Karpas-422 (cell line): Measurements from ENCODE around the gene NUCKS1. TPM values are rescaled to one million over a fixed set of nuclear protein-coding genes. Genes with fewer than 3 reads are reported as not detected.

Source experiments
- DNase-seq: peaks from one replicate; pipeline ENCODE4 v3.0.0-alpha.2; 2015
- H2AFZ ChIP-seq: fragments of 200-600 bp; sonication (generic); 2 replicates; pipeline ENCODE4 v1.6.1; 2014; ENCODE audit warnings: antibody characterized with exemption, low read length, mixed read lengths
- H3K27ac ChIP-seq: fragments of 200-600 bp; sonication (generic); 2 replicates; pipeline ENCODE4 v1.5.1; 2014; ENCODE audit warnings: mild to moderate bottlenecking, low read length, moderate library complexity
- H3K27me3 ChIP-seq: fragments of 200-600 bp; sonication (generic); 2 replicates; pipeline ENCODE4 v1.6.1; 2014; ENCODE audit warnings: low read length, mixed read lengths
- H3K36me3 ChIP-seq: fragments of 200-600 bp; sonication (generic); 2 replicates; pipeline ENCODE4 v1.6.1; 2014; ENCODE audit warnings: low read length, mixed read lengths; ENCODE audit not compliant: insufficient read depth
- H3K4me1 ChIP-seq: fragments of 200-600 bp; sonication (generic); 2 replicates; pipeline ENCODE4 v1.6.1; 2014; ENCODE audit warnings: mild to moderate bottlenecking, low read length, mixed read lengths
- H3K4me2 ChIP-seq: fragments of 200-600 bp; sonication (generic); 2 replicates; pipeline ENCODE4 v1.6.1; 2014; ENCODE audit warnings: low read length, low read depth, mild to moderate bottlenecking; ENCODE audit not compliant: poor library complexity, severe bottlenecking
- H3K4me3 ChIP-seq: fragments of 200-600 bp; sonication (generic); 2 replicates; pipeline ENCODE4 v1.5.1; 2014; ENCODE audit warnings: mild to moderate bottlenecking, antibody characterized with exemption, low read length, mixed read lengths
- H3K79me2 ChIP-seq: fragments of 200-600 bp; sonication (generic); 2 replicates; pipeline ENCODE4 v1.6.1; 2014; ENCODE audit warnings: mild to moderate bottlenecking, low read length, mixed read lengths
- H3K9ac ChIP-seq: fragments of 200-600 bp; sonication (generic); 2 replicates; pipeline ENCODE4 v1.6.0; 2014; ENCODE audit warnings: low read length
- H3K9me2 ChIP-seq: fragments of 200-600 bp; sonication (generic), shearing (Covaris generic); replicated peaks from 2 replicates; pipeline ENCODE4 v1.6.0; 2014; ENCODE audit warnings: mild to moderate bottlenecking, low read length, moderate library complexity; ENCODE audit not compliant: insufficient read depth
- H3K9me3 ChIP-seq: fragments of 300-700, 200-600 bp; sonication (generic); 2 replicates; pipeline ENCODE4 v1.6.1; 2014; ENCODE audit warnings: low read length, mixed read lengths
- H4K20me1 ChIP-seq: fragments of 200-600 bp; sonication (generic); 2 replicates; pipeline ENCODE4 v1.6.1; 2014; ENCODE audit warnings: mild to moderate bottlenecking, antibody characterized with exemption, low read length, low read depth; ENCODE audit not compliant: insufficient read depth
- total RNA-seq: library from RNA; depleted of rRNA; stranded (reverse); fragments of >200 nt; shearing (Covaris generic); gene quantifications from 2 replicates; pipeline ENCODE4 v1.2.3, GENCODE V29; 2014; ENCODE audit warnings: low replicate concordance

Gene NUCKS1
- total RNA-seq, 1 experiment from 2014 or later: 56.9 TPM

- H3K27me3 ChIP-seq: no peaks in the 10 kb centered on the region
- H3K4me1 ChIP-seq: peaks cover 8% of the 10 kb centered on the region
- no peaks in the 10 kb centered on the region for H3K9me2 ChIP-seq
- no peak overlapping the region for H3K27ac ChIP-seq
- H2AFZ ChIP-seq: no peak overlapping the region
- no peak for DNase-seq
- no peak overlapping the region for H3K4me3 ChIP-seq
- H3K36me3 ChIP-seq: no peaks in the 10 kb centered on the region
- no peak overlapping the region for H3K9ac ChIP-seq
- no peaks in the 10 kb centered on the region for H3K9me3 ChIP-seq
- H3K4me2 ChIP-seq: no peak overlapping the region
- no peaks in the 10 kb centered on the region for H4K20me1 ChIP-seq
- H3K79me2 ChIP-seq: no peaks in the 10 kb centered on the region
Observed at GRCh38 chr1:205787287-205787916, 37.4 kb upstream of the NUCKS1 start.

- no peak overlapping the region for H3K9ac ChIP-seq
- no peak overlapping the region for H3K4me3 ChIP-seq
- no peaks in the 10 kb centered on the region for H3K79me2 ChIP-seq
- no peaks in the 10 kb centered on the region for H3K9me2 ChIP-seq
- no peaks in the 10 kb centered on the region for H3K36me3 ChIP-seq
- no peak overlapping the region for H3K27ac ChIP-seq
- no peaks in the 10 kb centered on the region for H4K20me1 ChIP-seq
- H3K27me3 ChIP-seq: no peaks in the 10 kb centered on the region
- H3K9me3 ChIP-seq: no peaks in the 10 kb centered on the region
- no peak overlapping the region for H2AFZ ChIP-seq
- no peak overlapping the region for H3K4me2 ChIP-seq
- H3K4me1 ChIP-seq: no peaks in the 10 kb centered on the region
- no peak for DNase-seq
Observed at GRCh38 chr1:205786601-205787000, 36.6 kb upstream of the NUCKS1 start.

DNA sequence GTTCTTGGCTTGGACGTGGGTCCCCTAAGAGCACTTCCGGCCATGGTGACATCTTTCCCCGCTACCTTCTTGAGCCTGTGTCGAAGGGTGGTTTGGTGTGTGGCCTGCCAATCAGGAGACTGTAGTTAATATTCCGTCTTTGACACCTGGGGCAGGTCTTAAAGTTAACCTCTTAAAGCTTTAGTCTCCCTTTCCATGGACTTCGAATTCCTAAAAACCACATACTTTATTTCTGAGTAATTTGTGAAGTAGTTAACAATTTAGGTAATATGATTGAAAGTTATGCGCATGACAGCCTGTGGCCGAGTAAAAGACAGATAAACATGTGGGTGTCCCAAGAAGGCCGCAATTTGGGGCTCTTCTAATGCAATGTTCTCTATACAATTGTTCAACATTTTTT is 35.5 kb upstream of the NUCKS1 start:
- Histone ChIP-seq H2AFZ (no peak overlapping the region), H3K9me3 (no peaks in the 10 kb centered on the region)

DNA sequence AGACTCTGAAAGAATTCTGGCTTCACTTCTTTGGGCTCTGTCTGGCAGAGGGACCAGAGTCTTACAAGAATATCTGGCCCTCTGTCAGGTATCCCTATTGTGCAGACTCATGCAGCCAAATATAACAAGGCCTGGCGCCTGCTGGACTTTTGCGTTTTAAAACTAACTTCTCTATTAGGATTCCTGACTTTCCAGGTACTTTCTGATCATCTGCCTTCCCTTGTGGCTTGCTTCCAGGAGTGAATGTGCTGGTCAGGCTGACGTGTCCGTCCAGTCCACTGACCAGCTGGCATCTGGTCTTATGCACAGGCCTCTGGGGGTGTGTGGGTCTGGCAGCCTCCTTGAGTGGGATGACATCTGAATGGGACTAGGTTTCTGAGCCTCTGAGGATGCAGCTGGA is 33.9 kb upstream of the NUCKS1 start:
- no peak overlapping the region for H3K27ac ChIP-seq
- H3K79me2 ChIP-seq: no peaks in the 10 kb centered on the region
- H3K9me2 ChIP-seq: no peaks in the 10 kb centered on the region
- no peak overlapping the region for H3K4me3 ChIP-seq
- H3K9ac ChIP-seq: no peak overlapping the region
- no peaks in the 10 kb centered on the region for H3K4me1 ChIP-seq
- no peaks in the 10 kb centered on the region for H4K20me1 ChIP-seq
- H3K27me3 ChIP-seq: no peaks in the 10 kb centered on the region
- no peak for DNase-seq
- H3K9me3 ChIP-seq: no peaks in the 10 kb centered on the region
- H2AFZ ChIP-seq: no peak overlapping the region
- no peaks in the 10 kb centered on the region for H3K36me3 ChIP-seq
- no peak overlapping the region for H3K4me2 ChIP-seq

More for the DNA sequence above, 35.5 kb upstream of the NUCKS1 start:
- H3K27ac ChIP-seq: no peak overlapping the region
- no peak overlapping the region for H3K4me2 ChIP-seq
- H4K20me1 ChIP-seq: no peaks in the 10 kb centered on the region
- H3K4me3 ChIP-seq: no peak overlapping the region
- H3K36me3 ChIP-seq: no peaks in the 10 kb centered on the region
- no peak for DNase-seq
- no peaks in the 10 kb centered on the region for H3K4me1 ChIP-seq
- no peak overlapping the region for H3K9ac ChIP-seq
- H3K9me2 ChIP-seq: no peaks in the 10 kb centered on the region
- H3K27me3 ChIP-seq: no peaks in the 10 kb centered on the region
- no peaks in the 10 kb centered on the region for H3K79me2 ChIP-seq

- no peak for DNase-seq
- Histone ChIP-seq H3K4me2 (no peak overlapping the region), H3K27ac (no peak overlapping the region), H3K9me3 (no peaks in the 10 kb centered on the region), H3K9me2 (no peaks in the 10 kb centered on the region), H3K79me2 (no peaks in the 10 kb centered on the region), H4K20me1 (no peaks in the 10 kb centered on the region), H3K9ac (no peak overlapping the region), H3K4me3 (no peak overlapping the region), H3K36me3 (no peaks in the 10 kb centered on the region), H2AFZ (no peak overlapping the region), H3K4me1 (no peaks in the 10 kb centered on the region), H3K27me3 (no peaks in the 10 kb centered on the region)
Observed at GRCh38 chr1:205783433-205783795, 33.4 kb upstream of the NUCKS1 start.

DNA sequence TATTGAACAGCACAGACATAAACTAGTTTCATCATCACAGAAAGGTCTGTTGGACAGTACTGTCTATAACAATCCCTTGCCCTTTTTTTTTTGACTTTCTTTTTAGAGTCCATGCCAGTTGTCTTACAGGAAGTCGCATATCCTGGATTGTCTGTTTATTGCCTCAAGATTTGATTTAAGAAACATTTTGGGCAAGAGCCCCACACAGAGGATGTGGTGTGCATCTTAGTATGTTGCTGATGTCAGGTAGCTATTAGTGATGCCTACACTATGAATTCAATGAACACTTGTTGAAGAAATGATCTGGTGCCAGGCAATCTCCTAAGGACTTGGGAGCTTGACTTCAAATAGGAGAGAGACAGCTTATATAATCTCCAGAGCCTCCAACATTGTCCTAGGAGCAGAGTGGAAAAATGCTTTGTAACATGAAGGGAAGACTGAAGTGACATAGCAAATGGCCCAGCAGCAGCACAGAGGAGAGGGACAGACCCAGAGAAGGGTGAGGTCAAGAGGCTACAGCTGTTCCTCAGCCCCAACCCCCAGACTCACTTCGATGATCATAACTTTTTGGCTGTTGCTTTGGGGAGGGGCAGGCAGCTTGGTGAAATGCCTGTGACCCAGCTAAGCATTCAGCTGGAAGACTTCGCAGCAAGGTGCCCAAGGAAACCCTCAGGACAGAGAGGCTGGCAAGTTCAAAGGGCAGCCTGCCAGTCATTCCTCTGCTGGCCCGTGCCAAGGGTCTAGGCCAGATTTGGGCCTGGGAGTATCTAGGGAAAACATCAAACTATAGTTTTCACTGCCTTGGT is 32.8 kb upstream of the NUCKS1 start:
- Histone ChIP-seq H3K4me2 (no peak overlapping the region), H3K27ac (no peak overlapping the region), H3K9me2 (no peaks in the 10 kb centered on the region), H3K4me3 (no peak overlapping the region), H4K20me1 (no peaks in the 10 kb centered on the region), H2AFZ (no peak overlapping the region), H3K79me2 (no peaks in the 10 kb centered on the region), H3K36me3 (no peaks in the 10 kb centered on the region), H3K9me3 (no peaks in the 10 kb centered on the region), H3K27me3 (no peaks in the 10 kb centered on the region), H3K9ac (no peak overlapping the region), H3K4me1 (no peaks in the 10 kb centered on the region)
- DNase-seq: no peak

GRCh38 chr1:205780335-205780734 is 30.4 kb upstream of the NUCKS1 start:
- Histone ChIP-seq H3K27ac (no peak overlapping the region), H4K20me1 (no peaks in the 10 kb centered on the region), H3K4me3 (no peak overlapping the region), H3K4me2 (no peak overlapping the region), H2AFZ (no peak overlapping the region), H3K79me2 (no peaks in the 10 kb centered on the region), H3K4me1 (peaks cover 4% of the 10 kb centered on the region), H3K27me3 (no peaks in the 10 kb centered on the region), H3K9ac (no peak overlapping the region), H3K9me2 (no peaks in the 10 kb centered on the region), H3K36me3 (no peaks in the 10 kb centered on the region), H3K9me3 (no peaks in the 10 kb centered on the region)
- DNase-seq: no peak

- no peaks in the 10 kb centered on the region for H3K9me2 ChIP-seq
- H3K9me3 ChIP-seq: no peaks in the 10 kb centered on the region
- H3K4me3 ChIP-seq: no peak overlapping the region
- DNase-seq: no peak
- peaks cover 12% of the 10 kb centered on the region for H3K4me1 ChIP-seq
- H3K4me2 ChIP-seq: no peak overlapping the region
- H4K20me1 ChIP-seq: no peaks in the 10 kb centered on the region
- H3K27ac ChIP-seq: no peak overlapping the region
- no peak overlapping the region for H3K9ac ChIP-seq
- H3K36me3 ChIP-seq: no peaks in the 10 kb centered on the region
- H2AFZ ChIP-seq: no peak overlapping the region
- H3K79me2 ChIP-seq: no peaks in the 10 kb centered on the region
- no peaks in the 10 kb centered on the region for H3K27me3 ChIP-seq
Observed at GRCh38 chr1:205777994-205778393, 28.0 kb upstream of the NUCKS1 start.
